Activated T-cell treated with anti-CD3 and anti-CD28 coated beads, Interleukin-2, amount 50 U/mL, for 72 hours (primary cell): Measurements from ENCODE around the gene ZNF529. TPM values are rescaled to one million over a fixed set of nuclear protein-coding genes. Genes with fewer than 3 reads are reported as not detected.

ENCODE experiments used
- total RNA-seq, 2 donors: library from RNA; stranded (reverse); gene quantifications; one replicate each; pipeline ENCODE4 v1.2.3, GENCODE V29; 2022

The ZNF529 gene
- total RNA-seq, 2 donors from 2014 or later = 24.9 to 28.7 TPM

Other genes starting within 250 kb of the ZNF529 start
- 1 to 10 TPM; 2.4 to 2.7 TPM for gene ZFP14, start 194.1 kb downstream of the ZNF529 start, total RNA-seq
- gene ZFP82, start 154.6 kb downstream of the ZNF529 start, total RNA-seq = 1 to 10 TPM; 5.8 to 7.8 TPM
- gene ZNF566, start 83.7 kb downstream of the ZNF529 start, total RNA-seq = 1 to 10 TPM; 5.8 to 7.8 TPM
- gene ZNF260, start 45.0 kb downstream of the ZNF529 start, total RNA-seq = 10 to 100 TPM; 10.1 to 12.2 TPM
- 10 to 100 TPM; 23.1 to 25.0 TPM for gene ZNF382, start 32.0 kb upstream of the ZNF529 start, total RNA-seq
- gene ZNF461, start 93.5 kb upstream of the ZNF529 start, total RNA-seq = 1 to 10 TPM; 6.9 to 9.7 TPM
- gene ZNF567, start 114.3 kb upstream of the ZNF529 start, total RNA-seq = 10 to 100 TPM in 1 of 2 donors, 1 to 10 TPM in 1; 7.8 to 11.2 TPM
- 10 to 100 TPM; 10.4 to 14.9 TPM for gene ZNF850, start 199.5 kb upstream of the ZNF529 start, total RNA-seq